NOMO-1 treated with dmso at 0.1 percent for 144 hours (cell line): ENCODE results near the gene GYS2.
"Not testable (repeated sequence)": the region's sequence is repeated elsewhere in the genome, so short reads cannot be mapped to it uniquely, and the experiment has no call there.

Experiments
- DNase-seq: peaks from one replicate; lab custom pipeline; 2025; ENCODE audit not compliant: unreplicated experiment; lab: John Stamatoyannopoulos, UW

GYS2 gene

GRCh38 chr12:21602774-21603173 is 1.9 kb downstream of the GYS2 start:
- DNase-seq, result no peak

GRCh38 chr12:21600196-21600595 is 4.5 kb downstream of the GYS2 start:
- DNase-seq, result no peak

GRCh38 chr12:21599143-21599999 is 5.3 kb downstream of the GYS2 start:
- DNase-seq, result no peak

GRCh38 chr12:21598651-21599050 is 6.0 kb downstream of the GYS2 start:
- DNase-seq, result no peak

- DNase-seq, result not testable (repeated sequence)
Observed at GRCh38 chr12:21595356-21595755, 9.3 kb downstream of the GYS2 start.

- no peak for DNase-seq
Observed at GRCh38 chr12:21585485-21585884, 19.2 kb downstream of the GYS2 start.

- DNase-seq, result not testable (repeated sequence)
Observed at GRCh38 chr12:21584403-21585182, 20.1 kb downstream of the GYS2 start.

GRCh38 chr12:21583587-21583986 is 21.1 kb downstream of the GYS2 start:
- DNase-seq, result no peak

- DNase-seq, result no peak
Observed at GRCh38 chr12:21580748-21581516, 23.7 kb downstream of the GYS2 start.

GRCh38 chr12:21577516-21577915 is 27.1 kb downstream of the GYS2 start:
- DNase-seq, result no peak

- no peak for DNase-seq
Observed at GRCh38 chr12:21576431-21576830, 28.2 kb downstream of the GYS2 start.

GRCh38 chr12:21573733-21574358 is 30.8 kb downstream of the GYS2 start:
- no peak for DNase-seq

- DNase-seq, result no peak
Observed at GRCh38 chr12:21571046-21571445, 33.6 kb downstream of the GYS2 start.

- no peak for DNase-seq
Observed at GRCh38 chr12:21568115-21568514, 36.5 kb downstream of the GYS2 start.

- no peak for DNase-seq
Observed at GRCh38 chr12:21566907-21567394, 37.7 kb downstream of the GYS2 start.

GRCh38 chr12:21566223-21566906 is 38.3 kb downstream of the GYS2 start:
- no peak for DNase-seq

- no peak for DNase-seq
Observed at GRCh38 chr12:21562859-21563258, 41.8 kb downstream of the GYS2 start.

- DNase-seq, result no peak
Observed at GRCh38 chr12:21561158-21561557, 43.5 kb downstream of the GYS2 start.

GRCh38 chr12:21559855-21560569 is 44.6 kb downstream of the GYS2 start:
- DNase-seq, result no peak
